Measurements from ENCODE around the gene ITGB8.

- no peak for TF ChIP-seq CTCF (IDR thresholded peaks at IDR 0.05)
- no peak for TF ChIP-seq POLR2A (IDR thresholded peaks at IDR 0.05)
- no peak for TF ChIP-seq POLR2AphosphoS5 (IDR thresholded peaks at IDR 0.05)
- TF ChIP-seq EP300 (IDR thresholded peaks at IDR 0.05): no peak
These were observed 19.0 kb upstream of the ITGB8 start for GRCh38 chr7:20311743-20312042.

All from suprapubic skin (tissue), 4 donors.